Glomerular endothelial cell (primary cell): ENCODE measurements around the gene UNC80. TPM values are rescaled to one million over a fixed set of nuclear protein-coding genes. Genes with fewer than 3 reads are reported as not detected.

Experiments
- DNase-seq: peaks from one replicate; pipeline ENCODE4 v3.0.0-alpha.2; 2011; ENCODE audit warnings: low read depth, low spot score; ENCODE audit errors: extremely low read depth
- total RNA-seq: library from RNA; depleted of rRNA; stranded (reverse); fragments of >200 nt; gene quantifications from 2 replicates; pipeline ENCODE4 v1.2.3, GENCODE V29; 2015

Gene UNC80
- total RNA-seq, 1 donor from 2014 or later = 0.06 TPM

GRCh38 chr2:209808521-209808920, 36.9 kb downstream of the UNC80 start:
- DNase-seq = no peak

- DNase-seq = no peak
Observed at GRCh38 chr2:209809256-209809655, 37.6 kb downstream of the UNC80 start.

DNA sequence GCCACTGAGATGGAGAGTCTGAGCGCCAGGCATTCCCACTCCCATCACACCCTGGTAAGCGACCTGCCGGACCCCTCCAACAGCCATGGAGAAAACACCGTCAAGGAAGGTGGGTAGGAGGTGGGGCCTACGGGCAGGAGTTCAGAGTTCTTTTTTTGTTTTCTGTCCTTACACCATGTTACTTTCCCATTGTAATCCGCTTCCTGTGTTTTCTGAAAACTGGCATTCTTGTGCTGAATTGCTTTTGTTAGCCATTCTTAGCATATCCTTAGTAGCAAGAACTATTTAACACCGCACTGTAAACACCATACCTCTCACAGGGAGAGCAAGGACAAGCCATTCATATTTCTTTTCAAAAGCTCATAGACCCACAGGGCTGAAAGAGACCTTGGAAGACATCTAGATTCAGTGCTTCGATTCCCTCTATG, 46.2 kb downstream of the UNC80 start:
- peak; percentile 7 for DNase-seq

GRCh38 chr2:209818939-209819338, 47.3 kb downstream of the UNC80 start:
- DNase-seq = no peak

- no peak for DNase-seq
Observed at GRCh38 chr2:209821806-209822205, 50.2 kb downstream of the UNC80 start.

DNA sequence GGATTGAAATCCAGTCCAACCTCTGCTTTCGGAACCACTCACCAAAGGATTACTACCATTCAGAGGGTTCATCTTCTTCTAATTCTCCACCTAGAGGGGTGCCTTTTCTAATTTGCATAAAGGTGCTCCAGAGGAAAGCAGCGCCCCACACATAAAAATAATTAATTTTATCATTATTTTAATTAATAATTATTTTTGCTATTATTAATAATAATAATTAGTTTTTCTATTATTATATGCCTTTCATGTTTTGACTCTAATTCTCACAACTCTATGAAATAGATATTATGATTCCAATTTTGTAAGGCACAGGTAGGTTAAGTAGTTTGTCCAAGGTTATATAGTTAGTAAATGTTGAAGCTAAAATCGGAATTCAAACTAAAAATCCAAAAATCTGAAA, 51.9 kb downstream of the UNC80 start:
- no peak for DNase-seq

DNA sequence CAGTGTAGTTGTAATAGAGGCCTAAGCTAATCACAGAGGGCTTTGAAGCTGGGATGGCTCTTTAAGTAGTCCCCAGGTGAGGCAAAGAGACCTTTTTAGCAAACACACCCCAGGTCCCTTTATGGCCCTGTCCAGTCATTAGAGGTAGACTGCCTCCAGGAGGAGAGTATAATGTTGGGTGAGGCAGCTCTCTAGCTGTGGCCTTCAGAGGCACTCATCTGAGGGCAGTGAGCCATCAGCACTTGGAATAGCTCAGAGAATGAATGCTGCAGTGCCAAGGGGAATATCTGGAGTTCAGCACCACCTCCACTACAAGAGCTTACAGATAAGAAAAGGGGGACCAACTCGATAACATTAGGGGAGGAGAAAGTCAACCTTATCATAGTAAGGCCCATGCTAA, 52.8 kb downstream of the UNC80 start:
- no peak for DNase-seq

DNA sequence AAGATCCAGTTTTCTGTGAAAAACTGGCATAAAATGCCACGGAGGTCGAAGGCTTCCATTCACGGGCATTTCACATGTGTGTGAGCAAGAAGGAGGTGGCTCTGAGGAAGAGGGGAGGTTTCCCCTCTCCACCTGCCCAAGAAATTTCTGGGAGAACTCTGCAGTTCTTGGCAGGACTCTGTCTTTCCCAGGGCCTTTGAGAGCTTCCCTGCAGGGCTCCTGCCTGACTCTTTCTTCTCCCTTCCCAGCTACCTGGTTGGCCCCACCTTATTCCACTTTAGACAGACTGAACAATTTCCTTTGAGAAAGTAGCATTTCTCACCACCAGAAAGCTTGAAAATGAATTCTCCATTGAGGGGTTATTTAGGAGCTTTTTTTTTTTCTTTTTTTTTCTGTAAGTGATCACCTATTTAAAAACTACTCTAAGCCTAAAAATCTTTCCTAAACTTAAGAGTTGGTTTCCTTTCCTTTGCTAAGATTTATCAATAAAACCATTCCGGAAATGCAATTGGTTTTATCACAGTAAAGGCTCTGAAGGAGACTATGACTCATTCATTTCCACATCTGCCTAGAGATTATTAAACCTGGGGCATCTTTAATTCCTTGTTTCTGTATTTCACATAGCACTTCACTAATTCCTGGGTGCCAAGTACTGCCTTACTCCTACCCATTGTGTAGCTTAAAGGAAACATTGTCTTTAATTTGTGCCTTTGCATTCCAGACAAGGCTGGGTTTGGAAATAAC, 59.3 kb downstream of the UNC80 start:
- no peak for DNase-seq

DNA sequence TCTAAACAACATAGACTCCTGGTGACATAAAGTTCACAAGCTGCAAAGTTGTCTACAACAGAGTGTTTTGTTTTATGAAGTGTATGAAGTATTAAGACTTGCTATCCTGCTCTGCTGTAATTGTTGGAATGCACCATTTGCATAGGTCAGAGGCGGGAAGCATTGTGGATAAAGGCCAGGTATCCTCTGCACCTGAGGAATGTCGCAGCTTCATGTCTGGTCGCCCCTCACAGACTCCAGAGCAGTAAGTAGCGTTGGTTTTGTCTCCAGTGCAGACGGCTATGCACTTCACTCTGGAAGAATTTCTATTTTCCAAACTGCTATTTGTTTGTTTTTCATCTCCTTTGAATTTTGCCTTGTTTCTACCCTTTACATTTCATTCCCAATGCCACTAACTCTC, 63.1 kb downstream of the UNC80 start:
- no peak for DNase-seq

- no peak for DNase-seq
Observed at GRCh38 chr2:209840434-209840833, 68.8 kb downstream of the UNC80 start.

DNA sequence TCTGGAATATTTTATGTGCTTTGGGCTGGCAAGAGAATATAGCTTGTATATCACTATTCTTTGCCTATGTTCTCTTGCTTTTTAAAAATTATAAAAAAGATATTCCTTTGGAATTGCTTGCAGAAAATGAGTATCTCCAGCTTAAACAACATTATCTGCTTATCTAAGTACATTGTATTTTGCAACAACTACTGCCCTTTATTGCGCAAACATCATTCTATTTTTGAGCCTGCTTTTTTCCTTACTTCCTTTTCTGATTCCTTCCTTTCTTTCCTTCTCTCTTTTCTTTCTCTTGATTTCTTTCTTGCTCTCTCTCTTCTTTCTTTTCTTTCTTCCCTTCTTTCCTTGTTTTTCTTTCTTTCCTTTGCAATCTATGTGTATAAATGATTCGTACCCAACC, 74.0 kb downstream of the UNC80 start:
- DNase-seq = no peak

DNA sequence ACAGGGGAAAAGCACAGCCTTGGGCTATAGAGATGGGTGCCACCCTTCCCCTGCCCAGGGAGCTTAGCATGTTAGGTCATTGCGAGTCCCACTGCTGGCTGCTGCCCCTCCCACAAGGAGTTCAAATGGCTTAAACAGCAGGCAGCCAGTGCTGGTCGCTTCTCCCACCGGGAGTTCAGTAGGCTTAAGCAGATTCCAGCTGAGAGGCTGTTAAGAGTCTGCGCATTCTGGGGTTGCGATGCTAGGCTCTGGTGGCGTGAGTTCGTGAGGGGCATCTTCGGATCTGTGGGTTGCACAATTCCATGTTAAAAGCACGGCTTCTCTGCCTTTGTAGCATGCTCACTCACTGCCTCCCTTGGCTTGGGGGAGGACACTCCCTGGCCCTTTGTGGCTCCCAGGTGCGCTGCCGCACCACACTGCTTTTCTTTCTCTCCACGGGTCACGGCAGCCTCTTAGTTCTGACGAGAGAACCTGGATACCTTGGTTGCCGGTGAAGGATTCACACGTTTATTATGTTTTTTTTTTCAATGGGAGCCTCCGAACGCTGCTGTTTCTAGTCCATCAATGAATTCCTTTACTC, 93.2 kb downstream of the UNC80 start:
- no peak for DNase-seq

- DNase-seq = no peak
Observed at GRCh38 chr2:209868271-209868994, 96.8 kb downstream of the UNC80 start.

DNA sequence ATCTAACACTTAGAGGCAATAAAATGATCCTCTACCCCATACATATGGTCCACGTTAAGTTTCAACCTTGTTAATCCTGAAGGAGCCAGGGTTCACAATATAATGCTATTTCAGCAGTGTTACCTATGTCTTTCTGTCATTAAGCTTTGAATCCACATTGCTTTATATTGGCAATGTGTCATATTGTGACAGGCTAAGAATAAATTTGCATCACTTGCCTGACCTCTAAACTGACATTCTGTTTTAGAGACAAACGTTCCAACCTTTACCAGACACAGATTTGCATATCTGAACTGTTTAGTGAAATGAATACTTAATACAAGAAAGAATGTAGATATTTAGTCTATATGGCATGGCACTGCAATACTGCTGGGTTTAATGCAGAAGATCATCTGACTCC, 98.4 kb downstream of the UNC80 start:
- no peak for DNase-seq

DNA sequence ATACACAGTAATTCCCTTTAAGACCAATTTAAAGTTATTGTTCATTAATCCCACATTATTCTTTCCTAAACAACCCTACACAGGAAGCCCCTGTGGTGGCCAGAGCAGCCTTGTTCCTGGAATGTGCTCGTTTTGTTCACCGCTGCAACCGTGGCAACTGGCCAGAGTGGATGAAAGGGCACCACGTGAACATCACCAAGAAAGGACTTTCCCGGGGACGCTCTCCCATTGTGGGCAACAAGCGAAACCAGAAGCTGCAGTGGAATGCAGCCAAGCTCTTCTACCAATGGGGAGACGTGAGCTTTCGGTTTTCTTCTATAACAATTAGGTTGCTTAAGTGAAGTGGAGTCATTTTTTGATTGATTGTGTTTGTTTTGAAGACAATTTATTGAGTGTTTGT, 101.0 kb downstream of the UNC80 start:
- peak; percentile 10 for DNase-seq

DNA sequence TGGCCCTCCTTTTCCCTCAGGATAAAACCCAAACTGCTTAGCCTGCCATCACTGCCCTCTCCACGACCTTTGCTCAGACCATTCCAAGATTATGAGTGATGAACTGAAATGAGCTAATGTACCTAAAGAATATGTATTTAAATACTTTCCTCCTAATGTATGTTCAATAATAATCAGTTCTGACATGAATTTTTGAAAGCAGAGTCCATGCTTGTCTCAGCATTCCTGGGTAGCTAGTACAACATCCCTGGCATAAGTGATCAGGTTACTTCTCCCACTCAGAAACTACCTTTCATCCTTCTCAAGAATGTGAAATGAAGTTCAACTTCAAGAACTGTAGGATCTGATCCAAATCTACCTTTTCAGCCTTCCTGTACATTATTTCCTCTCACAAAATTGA, 103.6 kb downstream of the UNC80 start:
- no peak for DNase-seq

GRCh38 chr2:209876211-209876610, 104.6 kb downstream of the UNC80 start:
- no peak for DNase-seq

GRCh38 chr2:209878701-209879100, 107.1 kb downstream of the UNC80 start:
- DNase-seq = no peak

- no peak for DNase-seq
Observed at GRCh38 chr2:209900638-209901037, 129.0 kb downstream of the UNC80 start.

DNA sequence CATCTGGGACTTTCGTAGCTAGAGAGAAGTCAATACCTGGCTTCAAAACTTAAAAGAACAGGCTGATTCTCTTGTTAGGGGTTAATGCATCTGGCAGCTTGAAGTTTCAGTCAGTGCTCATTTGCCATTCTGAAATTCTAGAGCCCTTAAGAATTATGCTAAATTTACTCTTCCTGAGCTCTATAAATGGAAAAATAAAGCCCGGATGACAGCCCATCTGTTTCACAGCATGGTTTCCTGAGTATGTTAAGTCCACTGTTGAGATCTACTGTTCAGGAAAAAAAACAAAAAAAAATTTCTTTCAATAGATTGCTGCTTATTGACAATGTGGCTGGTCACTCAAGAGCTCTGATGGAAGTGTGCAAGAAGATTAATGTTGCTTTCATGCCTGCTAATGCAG, 129.5 kb downstream of the UNC80 start:
- DNase-seq = no peak

DNA sequence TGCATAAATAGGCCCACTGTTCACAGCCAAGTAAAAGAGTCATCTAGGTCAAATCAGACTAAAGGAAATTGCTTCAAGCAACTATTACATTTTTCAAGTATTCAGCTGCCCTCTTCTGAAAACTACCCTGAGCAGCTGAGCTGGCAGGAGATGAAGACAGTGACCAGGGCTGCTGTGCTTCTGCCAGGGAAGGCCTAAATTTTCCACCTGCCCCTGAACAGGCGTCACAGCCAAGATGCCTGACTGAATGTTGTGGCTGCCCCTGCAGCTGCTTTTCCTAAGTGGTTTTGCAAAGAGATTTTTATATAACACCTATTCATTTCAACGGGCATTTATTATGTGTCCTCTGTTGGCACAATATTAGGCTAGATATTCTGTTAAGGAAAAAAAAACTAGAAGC, 134.1 kb downstream of the UNC80 start:
- no peak for DNase-seq

- no peak for DNase-seq
Observed at GRCh38 chr2:209907746-209908145, 136.1 kb downstream of the UNC80 start.
